GM19240 (cell line): ENCODE results near the gene HMG20A.

Experiments used
- DNase-seq: peaks from one replicate; pipeline ENCODE4 v3.0.0; 2011; ENCODE audit warnings: low spot score; ENCODE audit not compliant: insufficient read length

Gene HMG20A

GRCh38 chr15:77517579-77517978 lies 96.9 kb downstream of the HMG20A start:
- no peak for DNase-seq

GRCh38 chr15:77518458-77518857 lies 97.8 kb downstream of the HMG20A start:
- DNase-seq: no peak

GRCh38 chr15:77519540-77519939 lies 98.9 kb downstream of the HMG20A start:
- no peak for DNase-seq

DNA sequence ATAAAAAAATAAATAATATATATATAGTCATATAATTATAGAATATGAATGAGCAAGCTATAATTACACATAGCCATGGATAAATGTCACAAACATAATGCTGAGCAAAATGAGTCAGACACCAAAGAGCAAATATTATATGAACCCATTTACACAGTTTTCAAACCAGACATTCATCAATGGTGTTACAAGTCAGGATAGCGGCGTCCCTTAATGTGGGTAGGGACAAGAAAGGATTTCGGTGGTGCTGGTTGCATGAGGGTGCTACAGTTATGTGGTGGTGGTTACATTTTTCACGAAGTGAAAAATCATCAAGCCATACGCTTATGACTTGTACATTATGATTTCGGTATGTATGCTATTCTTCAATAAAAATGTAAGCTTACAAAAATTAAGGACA lies 100.5 kb downstream of the HMG20A start:
- DNase-seq: no peak

DNA sequence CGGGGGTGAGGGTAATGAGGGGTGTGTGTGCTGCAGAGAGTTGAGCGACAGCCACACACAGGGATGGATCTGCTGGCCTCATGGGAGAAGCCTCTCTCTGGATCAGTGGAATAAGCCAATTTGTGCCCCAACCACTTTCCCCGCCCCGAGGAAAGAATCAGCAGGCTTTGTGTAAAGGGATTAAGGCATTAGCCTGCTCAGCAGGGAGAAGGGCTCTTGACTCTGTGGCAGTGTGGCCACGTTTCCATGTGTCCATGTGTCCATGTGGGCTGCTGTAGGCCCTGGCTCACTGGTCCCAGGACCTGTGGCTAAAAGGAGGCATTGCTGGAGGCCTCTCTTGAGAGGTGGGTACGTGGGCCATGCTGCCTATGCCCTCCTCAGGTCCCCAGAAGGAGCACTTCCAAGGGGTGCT lies 104.7 kb downstream of the HMG20A start:
- no peak for DNase-seq

GRCh38 chr15:77525907-77526594 lies 105.4 kb downstream of the HMG20A start:
- DNase-seq: no peak

DNA sequence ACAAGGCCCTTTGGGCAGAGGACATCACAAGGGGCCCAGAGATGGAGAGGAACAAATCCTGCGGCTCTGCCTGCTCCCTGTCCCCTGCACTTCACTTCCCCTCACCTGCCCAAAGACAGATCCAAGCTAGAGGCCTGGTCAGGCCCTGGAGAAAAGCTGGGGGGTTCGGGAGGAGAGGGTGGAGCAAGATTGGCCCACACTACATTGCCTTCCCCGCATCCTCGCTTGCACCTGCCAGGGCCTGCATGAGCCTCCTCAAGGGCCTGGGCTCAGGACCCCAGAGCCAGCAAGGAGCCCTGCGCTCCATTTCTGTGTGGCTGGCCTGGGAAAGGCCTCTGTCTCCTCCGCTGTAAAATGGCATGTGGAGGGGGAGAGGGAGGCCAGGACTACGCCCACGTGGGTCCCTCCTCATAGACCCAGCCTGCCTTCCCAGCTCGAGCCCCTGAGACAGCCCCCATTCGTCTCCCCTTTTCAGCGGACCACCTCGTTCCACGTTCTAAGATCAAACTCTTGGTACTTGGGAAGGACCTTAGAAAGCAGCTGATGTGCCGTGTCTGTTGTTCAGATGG lies 106.0 kb downstream of the HMG20A start:
- DNase-seq: no peak

DNA sequence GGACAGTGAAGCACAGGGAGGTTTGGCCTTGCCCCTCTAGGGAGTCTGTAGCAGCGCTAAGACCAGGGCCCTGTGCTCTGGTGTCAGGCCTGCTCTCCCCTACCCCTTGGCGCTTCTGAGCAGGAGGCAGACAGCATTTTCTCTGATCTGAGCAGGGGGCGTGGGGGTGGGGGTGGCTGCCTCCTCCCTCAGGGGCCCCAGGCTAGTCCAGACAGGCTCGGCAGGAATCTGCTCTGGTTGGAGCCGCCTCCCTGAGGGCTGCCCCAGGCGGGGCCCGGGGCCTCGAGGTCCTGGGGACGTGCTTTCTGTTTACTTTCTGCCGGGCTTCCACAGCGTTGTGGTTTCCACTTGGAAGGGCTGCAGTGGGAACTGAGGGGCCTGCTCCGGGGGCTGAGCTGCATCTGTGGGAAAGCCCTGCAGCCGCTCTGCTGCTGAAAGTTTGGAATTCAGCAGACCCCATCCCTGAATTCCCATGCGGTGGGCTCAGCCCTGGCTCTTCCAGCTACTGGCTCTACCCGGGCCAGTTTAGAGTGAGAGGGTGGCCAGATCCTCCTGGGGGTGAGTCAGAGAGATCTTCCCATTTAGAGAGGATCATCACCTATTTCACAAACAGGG lies 106.6 kb downstream of the HMG20A start:
- no peak for DNase-seq

DNA sequence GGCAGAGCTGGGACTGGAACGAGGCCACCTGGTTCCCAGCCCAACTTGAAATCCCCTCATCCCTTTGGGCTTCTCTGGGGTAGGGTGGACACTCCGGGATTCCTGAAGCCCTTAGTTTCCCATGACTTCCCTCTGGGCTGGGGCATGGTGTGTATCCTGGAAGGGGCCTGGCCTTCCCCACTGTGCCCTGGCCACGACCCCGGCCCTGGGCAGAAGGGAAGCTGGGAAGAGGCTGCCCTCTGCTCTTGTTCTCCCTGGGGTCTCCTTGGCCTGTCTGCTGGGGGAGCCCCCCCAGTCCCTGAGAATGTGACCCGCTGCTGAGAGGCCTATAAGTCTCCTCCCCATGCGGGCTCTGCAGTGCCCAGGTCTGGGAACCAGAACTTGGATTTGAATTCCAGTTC lies 107.1 kb downstream of the HMG20A start:
- no peak for DNase-seq

DNA sequence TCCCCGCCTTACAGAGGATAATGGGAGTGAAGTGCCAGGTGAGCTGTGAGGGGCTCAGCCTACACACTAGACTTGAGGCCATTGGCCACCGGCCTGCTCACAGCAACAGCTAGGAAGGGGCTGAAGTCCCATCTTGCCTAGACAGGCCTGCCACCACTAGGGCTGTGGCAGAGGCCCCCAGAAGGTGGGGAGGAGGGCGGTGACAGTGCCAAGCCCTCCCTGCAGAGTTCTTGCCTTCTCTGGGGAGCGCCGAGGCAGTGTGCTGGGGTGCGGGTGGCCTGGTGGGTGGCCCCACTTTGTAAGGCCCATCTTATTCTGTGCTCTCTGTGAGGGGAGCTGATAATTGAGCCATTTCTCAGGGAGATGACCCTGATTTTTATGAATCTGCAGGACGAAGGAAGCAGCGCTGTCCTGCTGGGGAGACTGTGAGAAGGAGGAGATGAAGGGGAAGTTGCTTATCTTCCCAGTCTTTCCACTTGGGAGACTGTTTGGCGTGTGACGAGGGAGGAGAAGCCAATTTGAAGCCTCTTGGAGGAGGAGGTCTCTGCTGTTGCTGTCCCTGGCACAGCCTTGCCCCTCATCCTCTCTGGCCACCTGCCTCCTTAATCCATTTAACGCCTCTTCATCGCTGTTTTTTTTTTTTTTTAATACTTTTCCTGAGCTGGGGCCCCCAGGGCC lies 107.7 kb downstream of the HMG20A start:
- no peak for DNase-seq

DNA sequence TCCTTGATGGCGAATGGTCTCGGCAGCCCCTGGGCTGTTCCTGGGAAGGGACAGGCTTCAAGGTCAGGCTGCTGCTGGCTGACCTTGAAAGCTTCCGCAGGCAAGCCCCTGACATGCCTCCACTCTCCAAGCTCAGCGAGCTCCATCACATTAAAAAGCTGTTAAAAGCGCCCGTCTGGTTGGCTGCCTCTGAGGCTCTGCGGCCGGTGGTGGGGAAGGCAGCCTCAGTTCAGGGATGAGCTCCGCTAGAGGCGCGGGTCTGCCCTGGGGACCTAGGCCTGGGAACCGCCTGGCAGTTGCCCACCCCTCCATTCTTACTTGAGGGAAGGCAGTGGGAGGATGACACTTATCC lies 108.3 kb downstream of the HMG20A start:
- no peak for DNase-seq

DNA sequence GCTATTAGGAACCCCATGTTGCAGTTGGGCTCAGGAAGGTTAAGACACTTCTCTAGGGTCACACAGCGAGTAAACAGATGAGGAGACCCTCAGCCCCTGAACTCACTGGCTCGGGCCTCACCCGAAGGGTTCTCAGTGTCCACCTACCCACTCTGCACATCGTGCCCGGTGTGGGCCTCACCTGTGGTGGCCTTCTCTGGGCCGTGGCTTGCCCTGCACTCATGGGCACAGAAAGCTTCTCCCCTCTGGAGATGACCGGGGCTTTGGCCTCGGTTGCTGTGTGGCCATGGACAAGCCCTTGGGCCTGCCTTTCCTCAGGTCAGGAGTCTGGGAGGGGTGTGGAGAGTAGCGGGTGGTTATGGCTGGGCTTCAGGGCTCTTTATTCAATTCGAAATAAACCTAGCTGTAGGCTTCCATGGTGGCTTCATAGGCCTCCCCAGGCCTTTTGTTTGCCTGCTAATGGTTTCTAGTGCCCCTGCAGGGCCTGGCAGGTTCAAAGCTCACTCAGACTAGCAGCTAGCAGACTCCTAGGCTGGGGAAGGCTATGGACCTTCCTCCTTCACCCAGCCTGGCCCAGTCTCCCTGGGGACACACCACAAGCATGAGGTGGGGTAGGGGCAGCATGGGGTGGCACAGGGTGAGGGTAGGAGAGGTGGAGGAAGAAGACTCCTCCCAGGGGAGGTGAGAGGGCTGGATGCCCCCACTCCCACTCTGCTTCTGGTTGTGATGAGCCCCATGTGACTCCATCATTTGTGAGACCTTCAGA lies 108.9 kb downstream of the HMG20A start:
- no peak for DNase-seq

- DNase-seq: no peak
Observed at GRCh38 chr15:77530576-77530975, 109.9 kb downstream of the HMG20A start.

DNA sequence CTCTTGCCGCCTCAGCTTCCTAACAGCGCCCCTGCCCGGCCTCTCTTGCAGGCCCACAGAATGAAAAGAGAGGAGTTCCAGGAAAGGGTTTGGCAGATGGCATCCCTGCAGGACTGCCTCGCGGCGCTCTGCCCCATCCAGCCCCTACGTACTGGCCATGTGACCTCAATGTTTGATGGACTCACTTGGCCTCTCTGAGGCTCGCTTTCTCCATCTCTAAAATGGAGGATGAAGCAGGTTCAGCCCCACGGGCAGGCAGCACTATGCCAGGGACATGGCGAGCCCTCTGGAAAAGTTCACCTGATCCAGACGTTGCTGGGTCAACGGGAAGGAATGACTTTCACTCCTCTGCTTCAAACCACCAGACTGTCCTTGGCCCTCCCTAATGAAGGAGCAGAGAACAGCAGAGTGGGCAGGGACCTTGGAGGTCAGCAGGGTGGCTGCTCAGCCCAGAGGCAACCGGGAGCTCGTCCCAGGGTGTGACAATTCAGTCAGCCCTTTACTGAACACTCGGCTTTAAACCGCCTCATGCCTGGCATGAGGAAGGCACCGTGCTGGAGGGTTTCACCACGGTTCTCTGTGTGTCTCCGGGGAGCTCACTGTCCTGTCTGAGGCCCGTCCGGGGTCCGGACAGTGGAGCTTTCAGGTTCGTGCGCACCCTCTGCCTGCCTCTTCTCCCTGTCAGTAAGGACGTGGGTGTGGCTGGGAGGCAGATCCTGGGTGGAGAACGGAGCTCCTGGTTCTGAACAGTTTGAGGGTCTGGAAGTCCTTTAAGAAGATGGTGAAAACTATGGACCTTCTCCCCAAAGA lies 110.7 kb downstream of the HMG20A start:
- no peak for DNase-seq

GRCh38 chr15:77532067-77532710 lies 111.5 kb downstream of the HMG20A start:
- no peak for DNase-seq

GRCh38 chr15:77532846-77533245 lies 112.2 kb downstream of the HMG20A start:
- DNase-seq: no peak

GRCh38 chr15:77533578-77534430 lies 113.1 kb downstream of the HMG20A start:
- DNase-seq: no peak
